ENCODE data around the gene GMCL2. TPM values are rescaled to one million over a fixed set of nuclear protein-coding genes. Genes with fewer than 3 reads are reported as not detected.
A peak's percentile ranks its signal among the peaks of the same experiment; 100 is the strongest.

GMCL2 gene
- total and polyA plus RNA-seq, 9 of the 15 experiments (the other 6 are each of a cell fraction or from before 2014, with no cell fraction given), result 0.04 TPM; not detected in 8

DNA sequence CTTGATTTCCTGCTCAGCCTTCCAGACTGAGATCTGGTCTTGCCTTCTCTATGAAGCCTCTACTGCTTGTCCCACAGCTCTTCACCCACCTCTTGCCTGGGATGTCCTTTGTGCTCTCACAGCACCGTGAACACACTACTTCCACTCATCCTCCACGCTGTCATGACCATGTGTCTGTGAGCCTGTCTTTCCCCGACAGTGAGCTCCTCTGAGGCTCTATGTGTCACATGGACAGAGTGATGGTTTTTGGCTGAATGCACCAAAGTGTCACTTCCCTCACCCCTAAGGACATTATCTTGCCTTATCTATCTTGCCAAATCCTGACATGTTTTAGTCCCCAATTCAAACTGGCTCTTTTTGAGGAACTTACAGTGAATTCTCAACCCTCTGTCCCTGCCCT lies 34.1 kb upstream of the GMCL2 start:
- H3K9me3 ChIP-seq (replicated peaks; ENCODE audit: control insufficient read depth, insufficient read depth, low read depth, low read length), result no peaks in the 10 kb centered on the region
- H3K36me3 ChIP-seq (ENCODE audit: control insufficient read depth, insufficient read depth, low read length), result peaks cover 73% of the 10 kb centered on the region; the same call in 2 of the 3 replicates
- no peak overlapping the region for H2AFZ ChIP-seq (ENCODE audit: low read depth, low read length)
- CTCF ChIA-PET (ENCODE audit: low intra/inter-chr PET ratio), result no interaction called here
- no peak overlapping the region for H3K4me2 ChIP-seq (ENCODE audit: insufficient read depth, low read length)
- no peaks in the 10 kb centered on the region for H3K79me2 ChIP-seq (ENCODE audit: control insufficient read depth, insufficient read depth, low read length)
- peak overlapping the region in 1 of 2 experiments; percentile 10; a peak in 1 of 4 replicates for H3K9ac ChIP-seq (ENCODE audit: insufficient read depth in 1 of 2, low read depth in 2 of 2, low read length in 2 of 2)
- peaks cover 7 to 20% of the 10 kb centered on the region in 2 experiments; a peak in 3 of 5 replicates for H3K4me1 ChIP-seq (replicated peaks in 1 of 2; ENCODE audit: control insufficient read depth in 2 of 2, insufficient read depth in 2 of 2, low read length in 2 of 2)
- WGBS (ENCODE audit: insufficient coverage, low coverage, missing lambda C conversion rate), result 21% methylated on average over 3 of the region's 3 CpGs
- H3K27me3 ChIP-seq (ENCODE audit: control insufficient read depth in 2 of 2, insufficient read depth in 2 of 2, low read length in 2 of 2), result no peaks in the 10 kb centered on the region
- in situ Hi-C loops (cut with MboI) (no loop called here), intact Hi-C loops (cut with micrococcal nuclease) (no loop called here)
- DNase-seq (ENCODE audit: extremely low read depth in 1 of 4, low spot score in 3 of 4) (no peak), FAIRE-seq (no peak), ATAC-seq (peak; percentile 7; the same call in 2 of the 3 replicates)
- H3K27ac ChIP-seq (ENCODE audit: extremely low read depth, low read depth, low read length), result no peak overlapping the region
- 0 out of 2 replicates have a peak, but pooled peaks have one; percentile 15 for TF ChIP-seq RBFOX2 (IDR thresholded peaks at IDR 0.05; ENCODE audit: low read depth, low read length)
- TF ChIP-seq KLF13 (tag; IDR thresholded peaks at IDR 0.05; ENCODE audit: borderline replicate concordance, low read depth), result no peak
- TF ChIP-seq SUPT5H (IDR thresholded peaks at IDR 0.05), result 0 out of 2 replicates have a peak, but pooled peaks have one; percentile 44
- TF ChIP-seq, protein P1, sequence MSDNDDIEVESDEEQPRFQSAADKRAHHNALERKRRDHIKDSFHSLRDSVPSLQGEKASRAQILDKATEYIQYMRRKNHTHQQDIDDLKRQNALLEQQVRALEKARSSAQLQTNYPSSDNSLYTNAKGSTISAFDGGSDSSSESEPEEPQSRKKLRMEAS (CRISPR knock-in tag; IDR thresholded peaks at IDR 0.05), result peak; percentile 34; the same call in 1 of the 2 replicates
- TF ChIP-seq, protein P2, sequence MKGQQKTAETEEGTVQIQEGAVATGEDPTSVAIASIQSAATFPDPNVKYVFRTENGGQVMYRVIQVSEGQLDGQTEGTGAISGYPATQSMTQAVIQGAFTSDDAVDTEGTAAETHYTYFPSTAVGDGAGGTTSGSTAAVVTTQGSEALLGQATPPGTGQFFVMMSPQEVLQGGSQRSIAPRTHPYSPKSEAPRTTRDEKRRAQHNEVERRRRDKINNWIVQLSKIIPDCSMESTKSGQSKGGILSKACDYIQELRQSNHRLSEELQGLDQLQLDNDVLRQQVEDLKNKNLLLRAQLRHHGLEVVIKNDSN (CRISPR knock-in tag; IDR thresholded peaks at IDR 0.05), result peak; percentile 35; the same call in 1 of the 2 replicates
- peak; percentile 23; the same call in 1 of the 2 replicates for TF ChIP-seq CTBP1 (IDR thresholded peaks at IDR 0.05; ENCODE audit: borderline replicate concordance)
- no peak for TF ChIP-seq DMBX1 (CRISPR knock-in tag; IDR thresholded peaks at IDR 0.05; ENCODE audit: borderline replicate concordance)
- no peak for TF ChIP-seq CREBBP (IDR thresholded peaks at IDR 0.05; ENCODE audit: low read depth, low read length)
- peak; percentile 46 for TF ChIP-seq POLR2A (conservative IDR thresholded peaks at IDR 0.05)
- no peak for TF ChIP-seq NR4A1 (CRISPR knock-in tag; IDR thresholded peaks at IDR 0.05)
- no peak for TF ChIP-seq NR4A1 (tag; IDR thresholded peaks at IDR 0.05)
- TF ChIP-seq, protein P3, sequence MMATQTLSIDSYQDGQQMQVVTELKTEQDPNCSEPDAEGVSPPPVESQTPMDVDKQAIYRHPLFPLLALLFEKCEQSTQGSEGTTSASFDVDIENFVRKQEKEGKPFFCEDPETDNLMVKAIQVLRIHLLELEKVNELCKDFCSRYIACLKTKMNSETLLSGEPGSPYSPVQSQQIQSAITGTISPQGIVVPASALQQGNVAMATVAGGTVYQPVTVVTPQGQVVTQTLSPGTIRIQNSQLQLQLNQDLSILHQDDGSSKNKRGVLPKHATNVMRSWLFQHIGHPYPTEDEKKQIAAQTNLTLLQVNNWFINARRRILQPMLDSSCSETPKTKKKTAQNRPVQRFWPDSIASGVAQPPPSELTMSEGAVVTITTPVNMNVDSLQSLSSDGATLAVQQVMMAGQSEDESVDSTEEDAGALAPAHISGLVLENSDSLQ (IDR thresholded peaks at IDR 0.05), result peak; percentile 11; the same call in 1 of the 2 replicates
- H3K9me1 ChIP-seq (ENCODE audit: control insufficient read depth, insufficient read depth, low read length), result peaks cover 5% of the 10 kb centered on the region
- H3K4me3 ChIP-seq, result no peak overlapping the region
- peaks cover 9% of the 10 kb centered on the region for H4K20me1 ChIP-seq (replicated peaks; ENCODE audit: control insufficient read depth, insufficient read depth, low read length)
- TSS peak; percentile 8 for BruUV-seq (replicated peaks)
- POLR2A ChIA-PET, result interaction anchor here (0.6 to 13.2 kb wide), 3 partner anchors 10 to 17 kb away, joined by 3 to 162 read pairs (median 14); partner anchors contain the start of genes HNRNPAB and PHYKPL

All from K562 (cell line).